Stimulated activated CD4-positive, alpha-beta T cell treated with anti-CD3 and anti-CD28 coated beads, Interleukin-4, amount 100 ng/mL, for 24 hours (primary cell): ENCODE results near the gene INHBB.
"Not testable (repeated sequence)": the region's sequence is repeated elsewhere in the genome, so short reads cannot be mapped to it uniquely, and the experiment has no call there.

Source experiments
- DNase-seq: peaks from one replicate; pipeline ENCODE4 v3.0.0-alpha.2; 2020

INHBB gene

DNA sequence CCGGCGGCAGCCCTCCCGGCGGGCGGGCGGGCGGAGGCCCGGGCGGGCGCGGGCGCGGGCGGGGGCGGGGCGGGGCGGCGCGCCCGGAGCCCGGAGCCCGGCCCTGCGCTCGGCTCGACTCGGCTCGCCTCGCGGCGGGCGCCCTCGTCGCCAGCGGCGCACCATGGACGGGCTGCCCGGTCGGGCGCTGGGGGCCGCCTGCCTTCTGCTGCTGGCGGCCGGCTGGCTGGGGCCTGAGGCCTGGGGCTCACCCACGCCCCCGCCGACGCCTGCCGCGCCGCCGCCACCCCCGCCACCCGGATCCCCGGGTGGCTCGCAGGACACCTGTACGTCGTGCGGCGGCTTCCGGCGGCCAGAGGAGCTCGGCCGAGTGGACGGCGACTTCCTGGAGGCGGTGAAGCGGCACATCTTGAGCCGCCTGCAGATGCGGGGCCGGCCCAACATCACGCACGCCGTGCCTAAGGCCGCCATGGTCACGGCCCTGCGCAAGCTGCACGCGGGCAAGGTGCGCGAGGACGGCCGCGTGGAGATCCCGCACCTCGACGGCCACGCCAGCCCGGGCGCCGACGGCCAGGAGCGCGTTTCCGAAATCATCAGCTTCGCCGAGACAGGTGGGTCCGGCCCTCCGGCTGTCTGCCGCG is at the start of gene INHBB:
INHBB (plus strand) TSS at position 111 of the 641 bp plus-strand sequence; CDS start at position 164, 53 bp downstream.
- DNase-seq, result no peak

DNA sequence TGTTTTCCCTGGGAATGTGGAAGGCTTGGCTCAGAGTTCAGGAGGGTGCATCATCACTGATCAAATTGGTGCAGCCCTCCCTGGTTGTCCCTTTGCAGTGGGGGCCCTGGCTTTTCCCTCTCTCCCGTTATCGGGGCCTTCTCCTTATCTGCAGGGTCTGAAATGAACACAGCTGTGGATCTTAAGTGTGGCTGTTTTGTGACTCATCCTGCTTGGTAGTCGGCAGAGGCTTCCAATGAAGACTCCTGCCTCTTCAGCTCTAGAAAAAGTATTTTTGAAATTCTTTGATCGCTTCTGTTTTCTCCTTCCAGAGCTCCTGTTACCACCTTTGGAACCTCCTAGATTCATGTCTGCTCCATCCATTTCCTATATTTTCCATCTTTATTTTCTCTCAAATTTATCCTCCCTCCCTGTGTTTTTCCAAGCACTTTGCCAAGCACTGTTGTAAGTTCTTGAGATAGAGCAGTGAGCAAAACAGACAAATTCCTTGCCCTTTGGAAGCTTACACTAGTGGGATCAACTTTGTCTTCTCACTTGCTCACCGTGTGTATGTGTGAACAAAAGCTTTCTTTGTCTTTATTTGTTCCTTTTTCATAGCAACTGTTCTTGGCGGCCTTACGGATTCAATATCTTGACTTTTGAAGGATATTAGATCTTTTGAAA is 47.6 kb upstream of the INHBB start:
- no peak for DNase-seq

DNA sequence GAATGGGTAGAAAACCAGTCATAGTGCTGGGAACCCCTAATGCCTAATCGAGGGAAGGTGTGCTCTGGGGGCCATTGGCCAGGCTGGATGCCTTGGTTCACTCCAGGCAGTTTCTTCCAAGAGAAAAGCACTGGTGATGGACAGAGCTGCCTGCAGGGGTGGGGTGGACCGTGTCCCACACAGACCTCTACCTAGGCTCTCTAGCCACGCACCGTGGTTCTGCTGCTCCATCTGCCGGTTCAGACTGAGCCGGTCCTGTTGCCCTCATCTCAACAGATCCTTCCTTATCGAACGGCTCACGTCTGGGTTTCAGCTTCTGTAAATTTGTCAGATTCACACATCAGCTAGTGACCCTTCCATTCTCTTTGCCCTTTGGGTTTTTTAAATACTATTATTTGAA is 46.9 kb upstream of the INHBB start:
- DNase-seq, result no peak

GRCh38 chr2:120299561-120299960 is 46.4 kb upstream of the INHBB start:
- DNase-seq, result no peak

GRCh38 chr2:120300385-120300784 is 45.6 kb upstream of the INHBB start:
- DNase-seq, result no peak

DNA sequence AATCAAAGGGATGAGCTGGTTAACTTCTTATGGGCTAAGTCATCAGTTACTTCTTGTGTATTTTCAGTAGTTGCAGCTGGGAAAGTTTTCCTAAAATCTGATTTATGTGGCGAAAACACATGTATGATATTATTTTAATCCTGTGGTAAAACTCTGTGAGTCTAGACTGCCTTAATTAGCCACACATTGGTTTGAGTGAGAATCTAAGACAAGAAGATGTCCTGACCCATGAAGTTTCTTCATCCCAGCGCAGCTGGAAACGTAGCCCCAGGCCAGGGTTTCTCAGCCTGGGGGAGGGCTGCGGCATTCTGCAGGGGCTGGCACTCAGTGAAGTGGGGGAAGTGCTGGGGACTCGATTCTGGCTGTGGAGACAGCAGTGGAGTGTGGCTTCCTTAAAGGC is 44.7 kb upstream of the INHBB start:
- no peak for DNase-seq

GRCh38 chr2:120302301-120302700 is 43.6 kb upstream of the INHBB start:
- no peak for DNase-seq

DNA sequence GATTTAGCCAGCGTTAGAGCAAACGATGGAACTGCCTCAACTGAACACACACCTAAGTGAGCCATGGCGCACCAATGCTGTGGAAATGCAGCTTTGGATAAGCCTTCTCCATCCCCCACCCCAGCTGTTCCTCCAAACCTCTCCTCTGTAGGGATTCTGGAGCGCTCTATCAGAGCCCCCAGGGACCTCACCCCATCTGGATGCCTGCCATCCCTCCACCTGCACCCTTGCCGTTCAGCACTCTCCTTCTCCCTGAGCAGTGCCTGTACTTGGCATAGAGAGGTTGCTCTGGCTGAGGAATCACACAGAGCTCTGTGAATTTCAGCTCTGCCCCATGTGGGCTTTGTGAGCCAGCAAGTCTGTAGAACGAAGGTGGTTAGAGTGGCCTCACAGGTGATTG is 42.8 kb upstream of the INHBB start:
- DNase-seq, result no peak

GRCh38 chr2:120305296-120305695 is 40.6 kb upstream of the INHBB start:
- DNase-seq, result no peak

DNA sequence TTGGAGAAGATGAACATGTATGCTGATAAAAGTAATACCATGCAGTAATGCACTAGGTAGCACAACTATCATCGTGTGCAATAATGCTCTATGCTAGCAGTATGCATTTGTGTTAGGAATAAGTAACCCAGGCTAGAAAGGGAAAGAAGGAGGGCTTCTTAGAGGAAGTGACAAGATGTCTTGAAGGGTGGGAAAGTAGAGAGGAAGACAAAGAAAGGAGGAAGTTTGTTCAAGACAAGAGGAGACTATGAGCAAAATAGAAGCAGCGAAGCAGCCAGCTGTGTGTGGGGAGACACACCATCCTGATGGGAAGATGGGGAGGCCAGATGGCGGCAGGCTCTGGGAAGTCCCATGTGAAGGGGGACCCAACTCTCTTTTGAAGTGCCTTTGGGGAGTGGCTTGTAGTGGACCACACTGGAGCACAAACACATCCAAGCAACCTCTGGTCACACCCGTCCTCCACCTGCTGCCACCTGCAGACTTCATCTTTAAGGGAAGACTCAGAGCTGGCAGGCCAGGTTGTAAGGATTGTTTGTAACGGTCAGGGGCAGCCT is 39.9 kb upstream of the INHBB start:
- DNase-seq, result no peak

- no peak for DNase-seq
These were observed 38.5 kb upstream of the INHBB start for GRCh38 chr2:120307482-120307881.

DNA sequence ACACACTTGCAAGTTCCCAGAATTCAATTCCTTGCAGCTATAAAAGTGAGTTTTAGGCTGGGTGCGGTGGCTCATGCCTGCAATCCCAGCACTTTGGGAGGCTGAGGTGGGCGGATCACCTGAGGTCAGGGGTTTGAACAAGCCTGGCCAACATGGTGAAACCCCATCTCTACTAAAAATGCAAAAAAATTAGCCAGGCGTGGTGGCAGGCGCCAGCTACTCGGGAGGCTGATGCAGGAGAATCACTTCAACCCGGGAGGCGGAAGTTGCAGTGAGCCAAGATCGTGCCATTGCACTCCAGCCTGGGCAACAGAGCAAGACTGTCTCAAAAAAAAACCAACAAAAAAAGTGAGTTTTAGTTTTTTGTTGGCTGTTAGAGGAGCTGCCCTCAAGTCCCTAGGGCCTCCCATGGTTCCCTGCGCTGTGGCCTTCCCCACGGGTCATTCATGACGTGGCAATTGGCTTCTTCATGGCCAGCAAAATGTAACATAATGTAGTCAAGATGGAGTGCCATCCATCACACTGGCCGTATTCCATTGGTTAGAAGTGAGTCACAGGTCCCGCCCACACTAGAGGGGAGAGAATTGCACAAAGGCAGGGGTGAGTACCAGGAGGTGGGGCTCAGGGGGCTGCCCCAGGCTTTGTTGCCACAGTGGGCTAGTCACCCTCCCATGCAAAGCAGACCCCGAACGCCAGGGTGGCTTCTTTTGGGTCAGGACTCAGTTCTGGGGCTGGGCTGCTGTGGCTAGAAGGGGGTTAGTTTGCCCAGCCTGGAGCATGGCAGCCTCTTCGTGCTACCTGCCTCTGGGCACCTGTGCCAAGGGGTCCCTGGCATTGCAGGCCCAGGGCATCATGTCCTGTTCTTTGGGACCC is 37.7 kb upstream of the INHBB start:
- DNase-seq, result no peak

DNA sequence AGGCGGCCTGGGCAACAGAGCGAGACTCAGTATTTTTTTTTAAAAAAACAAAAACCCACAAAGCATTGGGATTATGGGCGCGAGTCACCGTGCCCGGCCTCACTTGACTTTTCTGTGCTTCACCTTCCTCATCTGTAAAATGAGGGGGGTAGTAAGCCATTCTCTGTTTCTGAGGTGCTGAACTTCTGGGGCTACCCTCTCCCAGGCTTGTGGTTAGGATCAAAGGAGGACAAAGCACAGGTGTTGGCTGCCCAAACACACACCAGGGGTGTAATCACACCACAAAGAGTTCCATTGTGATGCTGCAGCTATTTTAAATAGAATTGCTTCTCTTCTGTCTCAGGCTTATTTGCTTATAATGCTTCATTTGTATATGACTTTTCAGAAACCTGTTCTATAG is 35.8 kb upstream of the INHBB start:
- DNase-seq, result no peak

DNA sequence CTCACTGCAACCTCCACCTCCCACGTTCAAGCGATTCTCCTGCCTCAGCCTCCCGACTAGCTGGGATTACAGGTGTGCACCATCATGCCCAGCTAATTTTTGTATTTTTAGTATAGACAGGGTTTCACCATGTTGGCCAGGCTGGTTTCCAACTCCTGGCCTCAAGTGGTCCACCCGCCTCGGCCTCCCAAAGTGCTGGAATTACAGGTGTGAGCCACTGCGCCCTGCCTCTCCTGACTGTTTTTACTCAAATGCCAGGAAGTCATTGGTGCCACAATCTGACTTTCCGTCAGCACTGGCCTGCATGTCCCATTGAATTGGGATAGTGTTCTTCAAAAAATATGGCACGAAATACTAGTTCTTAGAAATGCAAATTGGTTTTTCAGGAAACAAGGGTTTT is 35.1 kb upstream of the INHBB start:
- not testable (repeated sequence) for DNase-seq

DNA sequence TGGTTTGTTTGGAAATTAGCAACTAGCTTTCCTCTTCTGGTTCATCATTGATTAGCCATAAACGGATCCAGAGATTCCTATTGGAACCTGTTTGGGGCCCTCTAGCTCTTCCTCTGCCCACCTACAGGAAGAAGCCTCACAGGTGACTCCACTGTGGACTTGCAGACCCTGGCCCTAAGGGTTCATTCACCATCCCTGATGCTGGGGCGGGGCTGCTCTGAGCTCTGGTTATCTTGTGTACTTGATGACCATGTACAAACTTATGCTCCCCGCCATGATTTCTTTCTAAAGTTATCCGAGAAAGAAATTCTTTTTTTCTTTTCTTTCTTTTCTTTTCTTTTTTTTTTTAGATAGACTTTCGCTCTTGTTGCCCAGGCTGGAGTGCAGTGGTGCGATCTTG is 33.9 kb upstream of the INHBB start:
- no peak for DNase-seq

DNA sequence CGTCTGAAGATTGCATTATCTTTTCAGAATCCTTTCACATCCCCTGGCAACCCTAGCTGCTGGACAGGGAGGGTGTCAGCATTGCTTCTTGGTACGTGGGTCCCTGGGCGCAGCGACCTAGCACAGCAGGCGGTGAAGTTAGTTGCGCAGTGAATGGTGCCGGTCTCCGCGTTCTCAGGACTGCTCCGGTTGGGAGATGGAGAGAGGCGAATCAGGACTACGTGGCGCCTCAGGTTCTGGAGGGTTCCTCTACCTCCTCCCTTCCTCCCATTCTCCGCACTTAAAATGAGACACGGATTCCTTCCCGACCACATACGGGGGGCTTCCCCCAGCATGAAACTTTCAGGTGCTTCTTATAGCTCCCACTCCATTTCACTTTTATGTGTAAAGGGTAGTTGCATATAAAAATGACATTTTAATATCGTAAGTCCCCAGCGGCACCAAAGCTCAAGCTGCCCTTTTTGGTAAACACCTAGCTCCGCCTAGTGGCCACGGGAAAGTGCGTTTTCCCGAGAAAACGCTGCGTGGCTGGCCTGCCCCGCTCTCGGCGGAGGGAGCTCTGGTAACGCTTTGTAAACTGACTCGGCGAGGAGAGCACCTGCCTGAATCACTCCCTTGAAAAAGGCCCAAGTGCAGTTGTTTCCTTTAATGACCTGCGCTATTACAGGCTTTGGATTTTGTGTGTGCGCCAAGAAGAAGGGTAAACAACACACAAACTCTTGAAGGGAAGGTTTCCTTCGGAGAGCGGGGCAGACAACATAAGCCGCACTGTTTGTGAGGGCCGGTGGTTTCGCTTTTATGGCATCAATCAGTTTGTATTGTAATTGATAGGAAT is 32.9 kb upstream of the INHBB start:
- peak; percentile 79 for DNase-seq

GRCh38 chr2:120313695-120314615 is 32.0 kb upstream of the INHBB start:
- DNase-seq, result no peak

- DNase-seq, result no peak
These were observed 31.1 kb upstream of the INHBB start for GRCh38 chr2:120314690-120315366.

DNA sequence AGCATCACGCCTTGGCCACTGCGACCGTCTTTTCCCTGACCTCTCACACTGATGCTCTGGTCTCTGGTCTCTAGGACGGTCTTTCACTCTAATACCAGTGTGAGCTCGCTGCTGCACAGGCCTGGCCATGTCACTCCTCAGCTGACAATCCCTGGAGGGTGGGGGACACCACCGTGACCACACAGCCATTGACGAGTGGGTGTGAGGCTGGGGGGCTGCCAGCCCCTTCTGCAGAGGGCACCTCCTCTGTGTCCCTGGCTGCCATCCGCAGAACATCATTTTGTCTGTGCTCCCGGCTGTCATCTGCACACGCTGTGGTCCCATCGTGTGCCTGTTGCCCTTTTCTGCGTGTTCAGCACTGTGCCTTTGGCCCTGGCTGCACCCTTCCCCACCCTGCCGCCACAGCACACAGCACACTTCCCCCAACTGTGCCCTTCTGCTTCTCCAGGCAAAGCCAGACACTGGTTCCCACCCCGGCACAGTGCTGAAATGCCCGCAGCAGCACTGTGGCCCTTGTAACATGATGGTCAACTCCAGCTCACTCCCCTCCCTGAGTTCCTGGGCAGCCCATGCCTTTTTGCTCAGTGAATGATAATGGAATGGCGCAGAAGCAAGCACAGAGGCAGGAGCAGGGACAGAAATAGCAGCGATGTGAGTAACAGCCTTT is 30.4 kb upstream of the INHBB start:
- no peak for DNase-seq

- no peak for DNase-seq
These were observed 29.9 kb upstream of the INHBB start for GRCh38 chr2:120316071-120316470.
